ENCODE data around the gene FBLN2. TPM values are rescaled to one million over a fixed set of nuclear protein-coding genes. Genes with fewer than 3 reads are reported as not detected.

FBLN2 gene
- total RNA-seq, 2 experiments from 2014 or later: not detected

DNA sequence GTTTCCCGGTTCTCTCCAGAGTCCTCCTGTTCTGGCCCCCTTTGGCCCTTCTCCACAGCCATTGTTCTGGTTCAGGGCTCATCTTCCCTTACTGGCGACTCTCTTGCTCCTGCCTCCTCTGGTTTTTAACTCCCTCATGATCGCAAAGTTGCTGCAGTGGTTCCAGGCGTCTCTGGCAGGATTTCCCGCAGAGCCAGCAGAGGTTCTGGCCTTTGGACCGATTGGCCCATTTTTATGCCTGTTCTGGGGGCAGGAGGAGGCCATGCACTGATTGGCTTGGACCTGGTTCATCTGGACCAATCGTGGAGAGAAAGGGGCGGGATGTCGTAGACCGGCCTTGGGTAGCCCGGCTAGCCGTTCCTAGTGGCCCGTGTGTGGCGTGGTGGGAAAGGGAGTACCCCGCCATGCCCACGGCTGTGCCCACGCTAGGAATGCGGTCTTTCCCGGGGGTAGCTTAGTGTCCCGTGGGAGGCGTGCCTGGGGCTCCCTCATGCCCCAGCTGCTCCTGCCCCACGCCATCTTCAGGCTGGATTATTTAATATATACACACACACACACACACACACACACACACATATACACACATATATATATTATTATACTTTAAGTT is 113.4 kb downstream of the FBLN2 start:
- CTCF ChIA-PET: no interaction called here
- peaks cover 8% of the 10 kb centered on the region for H3K27me3 Mint-ChIP-seq
- peaks cover 4% of the 10 kb centered on the region for H3K4me1 Mint-ChIP-seq
- DNase-seq: no peak
- no peaks in the 10 kb centered on the region for H3K36me3 Mint-ChIP-seq (ENCODE audit: low read depth)
- H3K9me3 Mint-ChIP-seq: no peaks in the 10 kb centered on the region
- POLR2A ChIA-PET: no interaction called here
- H3K27ac Mint-ChIP-seq: no peak overlapping the region
- no peak overlapping the region for H3K4me3 Mint-ChIP-seq

DNA sequence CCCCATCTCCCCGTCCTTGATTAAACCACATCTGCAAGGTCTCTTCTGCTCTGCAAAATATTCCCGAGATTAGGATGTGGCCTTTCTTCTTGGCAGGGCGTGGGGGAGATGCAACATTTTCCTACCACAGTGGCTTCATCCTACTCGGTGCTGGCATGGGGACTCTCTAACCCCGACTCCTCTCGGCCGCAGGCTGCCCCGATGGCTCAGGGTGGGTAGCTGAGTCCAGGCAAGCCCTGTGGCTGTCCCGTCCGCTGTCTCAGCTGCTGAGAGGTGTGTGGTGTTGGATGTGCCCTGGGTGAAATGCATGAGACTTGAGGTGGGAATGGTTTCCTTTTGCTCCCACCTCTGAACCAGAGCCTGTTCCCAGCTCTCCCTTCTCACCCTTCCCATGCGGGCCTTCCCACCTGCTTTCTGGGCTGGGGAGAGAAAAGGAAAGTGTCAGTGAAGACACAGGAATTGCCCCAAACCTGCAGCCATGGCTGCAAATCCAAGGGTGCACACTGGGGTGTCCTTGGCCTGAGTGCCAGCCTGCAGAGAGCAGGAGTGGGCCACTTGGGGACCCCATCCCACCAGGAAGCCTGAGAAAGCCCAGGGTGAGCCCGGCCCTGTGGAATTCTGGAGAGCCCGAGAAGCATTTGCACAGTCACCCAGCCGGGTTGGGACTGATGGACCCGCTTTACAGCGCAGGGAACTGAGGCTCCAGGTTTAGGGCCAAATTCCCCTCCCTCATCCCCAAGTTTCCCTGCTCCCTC is 115.0 kb downstream of the FBLN2 start:
- no peaks in the 10 kb centered on the region for H3K36me3 Mint-ChIP-seq (ENCODE audit: low read depth)
- CTCF ChIA-PET: interaction anchor here (0.9 kb wide), 1 partner anchor 133 kb away, joined by 3 read pairs; no protein-coding TSS in a partner anchor
- POLR2A ChIA-PET: no interaction called here

DNA sequence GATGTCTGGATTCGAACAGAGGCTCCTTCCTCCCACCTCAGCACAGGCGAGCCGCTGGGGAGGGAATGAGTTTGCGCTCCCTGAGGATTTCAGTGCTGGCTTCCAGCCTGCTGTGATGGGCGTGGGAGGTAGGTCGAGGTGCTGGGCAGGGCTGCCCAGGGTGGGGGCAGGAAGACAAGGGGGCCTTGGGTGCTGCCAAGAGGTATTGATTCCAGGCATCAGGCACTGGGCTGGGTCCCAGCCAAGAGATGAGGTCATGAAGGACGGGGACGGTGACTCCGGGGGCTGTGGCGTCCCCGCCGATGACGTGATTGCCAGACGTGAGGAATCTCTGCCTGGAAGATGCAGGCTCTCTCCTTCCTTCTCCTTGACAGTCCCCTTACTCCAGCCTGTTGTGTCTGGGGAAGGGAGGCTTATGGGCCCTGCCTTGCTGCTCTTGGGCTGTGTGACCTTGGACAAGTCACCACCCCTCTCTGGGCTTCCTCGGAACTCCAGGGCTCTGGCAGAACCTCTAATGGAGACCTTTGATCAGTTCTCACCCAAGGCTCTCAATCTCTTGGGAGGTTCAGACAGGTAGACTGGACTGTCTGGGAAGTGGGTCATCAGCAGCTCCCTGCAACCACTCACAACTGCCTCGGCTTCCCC is 116.8 kb downstream of the FBLN2 start:
- no peaks in the 10 kb centered on the region for H3K4me1 Mint-ChIP-seq
- H3K4me3 Mint-ChIP-seq: no peak overlapping the region
- no peak for DNase-seq
- ChIA-PET CTCF (interaction anchor here (2.6 kb wide), 1 partner anchor 8 kb away, joined by 8 read pairs; no protein-coding TSS in a partner anchor), POLR2A (no interaction called here)
- H3K36me3 Mint-ChIP-seq (ENCODE audit: low read depth): no peaks in the 10 kb centered on the region
- H3K27me3 Mint-ChIP-seq: peaks cover 4% of the 10 kb centered on the region
- no peaks in the 10 kb centered on the region for H3K9me3 Mint-ChIP-seq
- no peak overlapping the region for H3K27ac Mint-ChIP-seq

More for the DNA sequence above, 115.0 kb downstream of the FBLN2 start:
- Mint-ChIP-seq H3K9me3 (no peaks in the 10 kb centered on the region), H3K27ac (no peak overlapping the region), H3K4me1 (no peaks in the 10 kb centered on the region), H3K27me3 (peaks cover 4% of the 10 kb centered on the region), H3K4me3 (no peak overlapping the region)
- no peak for DNase-seq

DNA sequence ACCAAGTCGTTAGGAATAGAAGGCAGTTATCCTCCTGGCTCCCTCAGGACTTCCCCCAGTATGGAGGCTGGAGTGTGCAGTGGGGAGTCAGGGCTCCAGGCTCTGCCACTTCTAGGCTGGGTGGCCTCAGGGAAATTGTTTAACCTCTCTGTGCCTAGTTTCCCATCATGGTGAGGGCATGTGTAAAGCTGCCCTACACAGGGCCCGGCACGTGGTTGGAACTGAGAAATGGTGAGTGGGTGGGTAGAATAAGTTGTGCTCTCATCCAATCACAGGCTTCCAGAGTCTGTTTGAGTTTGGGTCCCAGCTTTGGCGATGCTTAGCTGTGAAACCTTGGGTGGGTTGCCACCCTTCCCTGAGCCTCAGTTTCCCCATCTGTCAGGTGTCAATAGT is 117.3 kb downstream of the FBLN2 start:
- Mint-ChIP-seq H3K36me3 (ENCODE audit: low read depth) (no peaks in the 10 kb centered on the region), H3K9me3 (no peaks in the 10 kb centered on the region), H3K27ac (no peak overlapping the region), H3K4me1 (no peaks in the 10 kb centered on the region), H3K4me3 (no peak overlapping the region), H3K27me3 (peaks cover 4% of the 10 kb centered on the region)
- ChIA-PET POLR2A (no interaction called here), CTCF (interaction anchor here (2.6 kb wide), 1 partner anchor 9 kb away, joined by 8 read pairs; no protein-coding TSS in a partner anchor)
- no peak for DNase-seq

DNA sequence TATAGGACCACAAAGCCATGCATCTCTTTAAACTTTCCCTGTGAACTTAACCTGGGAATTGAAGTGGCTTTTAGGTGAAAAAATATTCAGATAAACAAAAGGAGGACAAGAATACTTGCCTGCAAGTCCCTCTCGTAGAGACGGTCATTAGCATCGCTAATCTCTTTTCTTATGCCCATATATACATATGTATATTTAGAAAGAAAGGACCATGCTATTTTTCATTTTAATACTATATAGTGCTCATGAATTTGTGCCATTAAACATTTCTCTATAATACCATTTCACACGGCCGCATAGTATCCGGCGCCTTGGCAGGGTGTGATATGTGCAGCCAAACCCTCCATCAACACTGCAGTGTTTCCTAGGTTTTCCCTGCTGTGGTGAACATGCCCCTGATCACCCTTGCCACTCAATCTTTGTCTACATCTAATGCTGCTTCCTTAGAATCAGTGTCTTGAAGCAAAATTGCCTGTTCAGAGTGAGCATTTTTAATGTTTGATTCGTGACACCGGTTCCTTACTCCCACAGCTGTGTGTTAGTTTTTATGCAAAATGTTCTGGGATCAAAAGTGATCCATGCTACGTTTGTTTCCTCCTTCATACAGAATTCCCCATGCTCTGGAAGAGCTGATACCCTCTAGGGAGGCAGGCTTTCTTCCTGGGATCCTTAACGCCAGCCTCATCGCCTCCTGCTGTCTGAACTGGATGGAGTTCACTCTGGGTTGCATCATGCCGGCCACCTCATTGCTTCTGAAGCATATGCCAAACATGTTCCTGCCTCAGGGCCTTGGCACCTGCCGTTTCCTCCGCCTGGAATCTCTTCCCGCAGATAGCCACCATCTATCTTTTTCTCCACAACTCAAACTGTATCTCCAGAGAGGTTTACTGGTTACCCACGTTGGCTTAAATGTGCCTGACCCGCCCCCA is 118.1 kb downstream of the FBLN2 start:
- Mint-ChIP-seq H3K9me3 (no peaks in the 10 kb centered on the region), H3K36me3 (ENCODE audit: low read depth) (no peaks in the 10 kb centered on the region), H3K4me3 (no peak overlapping the region), H3K4me1 (no peaks in the 10 kb centered on the region), H3K27me3 (peaks cover 4% of the 10 kb centered on the region), H3K27ac (no peak overlapping the region)
- no peak for DNase-seq
- POLR2A ChIA-PET: no interaction called here
- CTCF ChIA-PET: interaction anchor here (2.6 kb wide), 1 partner anchor 9 kb away, joined by 8 read pairs; no protein-coding TSS in a partner anchor

DNA sequence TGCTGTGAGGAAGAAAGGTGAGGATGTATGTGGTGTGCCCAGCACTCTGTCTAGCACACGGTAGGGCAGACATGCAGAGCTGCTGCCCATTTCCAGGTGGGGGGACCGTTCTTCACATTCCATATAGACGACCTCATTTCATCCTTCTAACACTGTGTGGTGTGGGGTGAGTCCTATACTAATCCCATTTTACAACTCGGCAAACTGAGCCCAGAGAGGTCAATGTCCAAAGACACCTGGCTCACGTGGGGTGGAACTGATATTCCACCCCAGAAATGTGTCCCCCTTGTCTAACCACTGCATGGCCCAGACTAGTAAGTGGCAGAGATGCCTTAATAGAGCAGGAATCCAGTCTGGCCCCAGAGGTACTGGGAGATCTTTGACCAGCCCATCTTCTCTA is 119.2 kb downstream of the FBLN2 start:
- CTCF ChIA-PET: interaction anchor here (2.6 kb wide), 1 partner anchor 10 kb away, joined by 8 read pairs; no protein-coding TSS in a partner anchor
- peaks cover 4% of the 10 kb centered on the region for H3K27me3 Mint-ChIP-seq
- POLR2A ChIA-PET: no interaction called here

DNA sequence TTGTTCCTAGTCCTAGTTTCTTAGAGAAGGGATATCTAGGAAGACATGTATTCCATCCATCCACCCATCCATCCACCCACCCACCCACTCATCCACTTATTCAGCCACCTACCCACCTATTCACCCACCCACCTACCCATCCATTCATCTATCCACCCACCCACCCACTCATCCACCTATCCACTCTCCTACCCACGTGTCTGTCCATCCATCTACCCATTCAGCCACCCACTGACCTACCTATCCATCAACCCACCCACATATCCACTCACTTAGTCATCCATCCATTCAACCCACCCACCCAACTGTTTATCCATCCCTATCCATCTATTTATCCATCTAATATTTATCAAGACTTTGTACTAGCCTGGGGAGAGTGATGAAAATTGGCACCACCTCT is 120.5 kb downstream of the FBLN2 start:
- no peak overlapping the region for H3K4me3 Mint-ChIP-seq

More for the DNA sequence above, 119.2 kb downstream of the FBLN2 start:
- H3K4me1 Mint-ChIP-seq: no peaks in the 10 kb centered on the region
- H3K4me3 Mint-ChIP-seq: no peak overlapping the region
- H3K27ac Mint-ChIP-seq: no peak overlapping the region
- no peak for DNase-seq
- no peaks in the 10 kb centered on the region for H3K9me3 Mint-ChIP-seq
- no peaks in the 10 kb centered on the region for H3K36me3 Mint-ChIP-seq (ENCODE audit: low read depth)

DNA sequence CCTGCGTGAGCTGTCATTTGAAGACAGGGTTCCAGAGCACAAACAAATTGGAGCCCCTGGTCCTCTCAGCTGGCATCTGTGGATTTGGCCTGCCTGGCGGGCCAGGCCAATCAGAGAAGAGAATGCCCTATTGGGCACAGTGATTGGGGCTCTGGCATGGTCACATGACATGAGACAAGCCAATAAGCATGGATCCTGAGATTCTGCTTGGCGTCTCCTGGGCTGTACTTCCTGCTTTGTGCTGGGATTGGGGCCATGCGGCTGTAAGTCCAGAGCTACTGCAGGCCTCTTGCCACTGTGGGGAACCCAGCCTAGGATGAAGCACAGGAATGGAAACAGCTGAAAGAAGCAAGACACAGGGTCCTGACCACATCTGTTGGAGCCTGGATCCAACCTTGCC is 121.4 kb downstream of the FBLN2 start:
- POLR2A ChIA-PET: no interaction called here
- CTCF ChIA-PET: interaction anchor here (1.0 kb wide), 1 partner anchor 13 kb away, joined by 3 read pairs; no protein-coding TSS in a partner anchor
- H3K9me3 Mint-ChIP-seq: no peaks in the 10 kb centered on the region
- H3K4me3 Mint-ChIP-seq: no peak overlapping the region
- no peak overlapping the region for H3K27ac Mint-ChIP-seq
- no peaks in the 10 kb centered on the region for H3K36me3 Mint-ChIP-seq (ENCODE audit: low read depth)
- H3K27me3 Mint-ChIP-seq: peaks cover 5% of the 10 kb centered on the region
- no peaks in the 10 kb centered on the region for H3K4me1 Mint-ChIP-seq
- DNase-seq: no peak

More for the DNA sequence above, 120.5 kb downstream of the FBLN2 start:
- Mint-ChIP-seq H3K27me3 (peaks cover 4% of the 10 kb centered on the region), H3K36me3 (ENCODE audit: low read depth) (no peaks in the 10 kb centered on the region), H3K9me3 (no peaks in the 10 kb centered on the region), H3K4me1 (no peaks in the 10 kb centered on the region), H3K27ac (no peak overlapping the region)
- CTCF ChIA-PET: interaction anchor here (1.0 kb wide), 1 partner anchor 12 kb away, joined by 3 read pairs; no protein-coding TSS in a partner anchor
- no peak for DNase-seq
- POLR2A ChIA-PET: no interaction called here

DNA sequence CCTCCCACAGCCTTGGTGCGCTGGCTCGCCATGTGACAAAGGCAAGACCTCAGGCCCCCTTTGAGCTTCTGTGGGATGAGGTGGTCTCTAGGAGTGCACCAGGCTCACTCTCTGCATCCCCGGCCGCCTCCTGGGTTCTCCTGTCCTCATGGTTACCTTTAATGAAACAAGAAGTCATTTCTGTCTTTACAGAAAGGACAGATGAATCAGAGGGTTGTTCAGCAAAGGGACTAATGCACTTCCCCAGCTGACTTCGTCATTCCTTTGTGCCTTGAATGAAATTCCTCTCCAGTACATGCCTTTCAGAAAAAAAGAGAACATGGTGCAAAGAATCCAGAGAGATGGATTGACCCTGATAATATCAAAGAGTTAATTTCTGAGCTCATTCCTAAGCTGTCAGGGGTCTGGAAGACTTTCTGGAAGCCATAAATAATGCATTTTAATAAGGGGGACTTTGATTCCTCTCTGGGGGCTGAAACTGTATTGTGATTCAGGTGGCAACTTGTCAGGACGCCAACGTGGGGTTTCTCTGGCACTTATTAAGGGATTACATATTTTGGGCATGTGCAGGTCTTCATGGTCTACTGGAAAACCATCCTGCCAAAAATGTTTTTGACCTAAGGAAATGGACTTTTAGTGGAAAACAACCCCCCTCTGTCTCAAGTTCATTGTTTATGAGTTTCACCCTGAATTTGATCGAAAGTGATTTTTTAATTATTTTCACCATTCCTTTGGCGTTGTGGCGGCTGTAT is 122.7 kb downstream of the FBLN2 start:
- ChIA-PET POLR2A (no interaction called here), CTCF (interaction anchor here (1.0 to 1.4 kb wide), 3 partner anchors 14 to 209 kb away, joined by 3 to 8 read pairs (median 3); partner anchors contain the start of gene WNT7A)
- no peaks in the 10 kb centered on the region for H3K9me3 Mint-ChIP-seq
- no peaks in the 10 kb centered on the region for H3K4me1 Mint-ChIP-seq
- no peaks in the 10 kb centered on the region for H3K36me3 Mint-ChIP-seq (ENCODE audit: low read depth)
- H3K27ac Mint-ChIP-seq: no peak overlapping the region
- DNase-seq: no peak
- H3K4me3 Mint-ChIP-seq: no peak overlapping the region
- peaks cover 7% of the 10 kb centered on the region for H3K27me3 Mint-ChIP-seq

DNA sequence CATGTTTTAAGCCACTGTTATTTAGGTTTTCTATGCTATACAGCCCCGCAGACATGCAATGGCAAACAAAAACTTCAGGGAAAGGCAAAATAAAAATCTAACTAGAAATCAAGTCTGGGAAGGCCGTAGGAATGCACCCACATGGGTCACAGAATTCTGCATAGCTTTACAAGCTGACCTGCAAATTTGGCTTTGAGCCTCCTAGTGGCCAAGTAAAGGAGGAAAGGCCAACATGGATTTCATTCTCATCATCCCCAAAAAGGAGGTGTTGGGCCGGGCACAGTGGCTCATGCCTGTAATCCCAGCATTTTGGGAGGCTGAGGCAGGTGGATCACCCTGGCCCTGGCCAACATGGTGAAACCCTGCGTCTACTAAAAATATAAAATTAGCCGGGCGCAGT is 124.3 kb downstream of the FBLN2 start:
- ChIA-PET CTCF (interaction anchor here (1.1 to 1.3 kb wide), 3 partner anchors 16 to 212 kb away, joined by 3 to 8 read pairs (median 6); no protein-coding TSS in a partner anchor), POLR2A (no interaction called here)
- H3K4me1 Mint-ChIP-seq: no peaks in the 10 kb centered on the region
- no peaks in the 10 kb centered on the region for H3K9me3 Mint-ChIP-seq
- peaks cover 3% of the 10 kb centered on the region for H3K27me3 Mint-ChIP-seq
- no peak overlapping the region for H3K27ac Mint-ChIP-seq
- no peak overlapping the region for H3K4me3 Mint-ChIP-seq
- DNase-seq: no peak
- H3K36me3 Mint-ChIP-seq (ENCODE audit: low read depth): no peaks in the 10 kb centered on the region

DNA sequence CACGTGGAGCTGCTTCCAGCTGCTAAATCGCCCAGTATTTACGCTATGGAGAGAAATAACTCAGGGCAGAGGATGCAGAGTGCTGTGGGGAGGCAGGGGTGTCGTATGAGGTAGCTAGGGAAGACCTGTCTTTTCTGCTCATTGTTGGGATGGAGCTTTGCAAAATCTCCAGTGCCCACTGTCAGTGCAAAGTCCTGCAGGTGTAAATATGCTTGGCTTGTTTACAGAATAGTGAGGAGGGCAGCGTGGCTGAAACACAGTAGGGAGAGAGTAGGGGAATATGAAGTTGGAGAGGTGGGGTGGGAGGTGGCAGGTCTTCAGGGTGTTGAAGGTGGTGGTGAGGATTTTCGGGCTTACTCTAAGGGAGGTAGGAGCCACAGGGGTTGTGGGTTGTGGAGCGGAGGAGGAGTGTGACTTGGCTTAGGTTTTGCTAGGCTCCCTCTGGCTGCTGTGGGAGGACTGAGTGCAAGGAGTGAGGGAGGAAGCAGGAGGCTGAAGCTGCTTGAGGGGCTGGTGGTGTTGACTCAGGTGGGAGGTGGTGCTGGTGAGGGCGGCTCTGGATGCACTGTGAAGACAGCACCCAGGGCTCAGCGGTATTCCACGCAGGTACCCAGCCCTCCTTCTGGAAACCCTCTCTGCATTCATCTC is 125.7 kb downstream of the FBLN2 start:
- POLR2A ChIA-PET: no interaction called here
- H3K4me1 Mint-ChIP-seq: no peaks in the 10 kb centered on the region
- no peaks in the 10 kb centered on the region for H3K9me3 Mint-ChIP-seq
- H3K27me3 Mint-ChIP-seq: peaks cover 3% of the 10 kb centered on the region
- no peaks in the 10 kb centered on the region for H3K36me3 Mint-ChIP-seq (ENCODE audit: low read depth)
- no peak overlapping the region for H3K27ac Mint-ChIP-seq
- CTCF ChIA-PET: interaction anchor here (0.6 kb wide), 1 partner anchor 1204 kb away, joined by 3 read pairs; no protein-coding TSS in a partner anchor
- no peak overlapping the region for H3K4me3 Mint-ChIP-seq
- no peak for DNase-seq
